Ascending aorta (tissue), 2 donors: ENCODE data around the gene LARP4B. TPM values are rescaled to one million over a fixed set of nuclear protein-coding genes. Genes with fewer than 3 reads are reported as not detected.

Experiments used
- DNase-seq, 2 donors: peaks; one replicate each; pipeline ENCODE4 v3.0.0-alpha.2; 2019; ENCODE audit warnings: low spot score in 2 of 2
- H3K27ac ChIP-seq, 2 donors: fragments of 200-600 bp; sonication (generic); one replicate each; pipeline ENCODE4 v1.5.1; 2016 to 2017; ENCODE audit warnings: mild to moderate bottlenecking in 1 of 2
- H3K27me3 ChIP-seq: fragments of 200-600 bp; sonication (generic); one replicate; pipeline ENCODE4 v1.5.1; 2017
- H3K36me3 ChIP-seq, 2 donors: fragments of 200-600 bp; sonication (generic); one replicate each; pipeline ENCODE4 v1.5.1; 2016
- H3K4me1 ChIP-seq, 2 donors: fragments of 200-600 bp; sonication (generic); one replicate each; pipeline ENCODE4 v1.5.1; 2016 to 2017; ENCODE audit warnings: mild to moderate bottlenecking in 1 of 2
- H3K4me3 ChIP-seq, 2 donors: fragments of 200-600 bp; sonication (generic); one replicate each; pipeline ENCODE4 v1.5.1; 2016 to 2017; ENCODE audit warnings: mild to moderate bottlenecking in 1 of 2
- H3K9me3 ChIP-seq, 2 donors: fragments of 200-600 bp; sonication (generic); one replicate each; pipeline ENCODE4 v1.5.1; 2016
- CTCF ChIP-seq, 3 experiments: fragments of 200-600 bp in 2 of 3; fragments of 450-650 bp in 1 of 3; sonication (generic) in 2 of 3; IDR thresholded peaks; one replicate each; pipeline ENCODE4 v1.5.1; 2016 to 2019; ENCODE audit warnings: antibody characterized with exemption in 3 of 3, mild to moderate bottlenecking in 1 of 3, moderate library complexity in 1 of 3
- intact Hi-C: fragments of 100-400 bp; cut with DNase I; formaldehyde crosslinking; loops from one replicate; pipeline ENCODE4 v1.15.1; 2023
- total RNA-seq: library from RNA; depleted of rRNA; stranded (reverse); fragments of >200 nt; gene quantifications from one replicate; pipeline ENCODE4 v1.1.0, GENCODE V29; 2016

The LARP4B gene
- total RNA-seq, 1 donor from 2014 or later = 31.6 TPM

GRCh38 chr10:947051-947450 is 15.5 kb upstream of the LARP4B start:
- Histone ChIP-seq H3K9me3 (no peaks in the 10 kb centered on the region), H3K4me1 (no peaks in the 10 kb centered on the region), H3K27me3 (no peaks in the 10 kb centered on the region), H3K36me3 (no peaks in the 10 kb centered on the region), H3K27ac (no peak overlapping the region), H3K4me3 (no peak overlapping the region)
- DNase-seq = no peak
- intact Hi-C loops = no loop called here
- no peak for TF ChIP-seq CTCF (IDR thresholded peaks at IDR 0.05)

GRCh38 chr10:945778-946177 is 14.3 kb upstream of the LARP4B start:
- Histone ChIP-seq H3K9me3 (no peaks in the 10 kb centered on the region), H3K4me3 (no peak overlapping the region), H3K36me3 (no peaks in the 10 kb centered on the region), H3K27ac (no peak overlapping the region), H3K27me3 (no peaks in the 10 kb centered on the region), H3K4me1 (no peaks in the 10 kb centered on the region)
- intact Hi-C loops = no loop called here
- TF ChIP-seq CTCF (IDR thresholded peaks at IDR 0.05) = no peak
- no peak for DNase-seq

- H3K9me3 ChIP-seq = no peaks in the 10 kb centered on the region
- TF ChIP-seq CTCF (IDR thresholded peaks at IDR 0.05) = no peak
- H3K36me3 ChIP-seq = no peaks in the 10 kb centered on the region
- H3K4me1 ChIP-seq = no peaks in the 10 kb centered on the region
- H3K4me3 ChIP-seq = no peak overlapping the region
- peak overlapping the region; percentile 16 to 34 for H3K27ac ChIP-seq
- no peaks in the 10 kb centered on the region for H3K27me3 ChIP-seq
- peak; percentile 51 to 81 for DNase-seq
- intact Hi-C loops = no loop called here
These were observed 12.7 kb upstream of the LARP4B start for GRCh38 chr10:944034-944831.

- Histone ChIP-seq H3K4me3 (no peak overlapping the region), H3K27ac (no peak overlapping the region), H3K9me3 (no peaks in the 10 kb centered on the region), H3K4me1 (no peaks in the 10 kb centered on the region), H3K36me3 (no peaks in the 10 kb centered on the region), H3K27me3 (no peaks in the 10 kb centered on the region)
- DNase-seq = no peak
- intact Hi-C loops = no loop called here
- TF ChIP-seq CTCF (IDR thresholded peaks at IDR 0.05) = no peak
These were observed 12.0 kb upstream of the LARP4B start for GRCh38 chr10:943334-944033.

GRCh38 chr10:938941-939678 is 7.6 kb upstream of the LARP4B start:
- H3K9me3 ChIP-seq = no peaks in the 10 kb centered on the region
- no peak for TF ChIP-seq CTCF (IDR thresholded peaks at IDR 0.05)
- no peak overlapping the region for H3K27ac ChIP-seq
- intact Hi-C loops = no loop called here
- no peak overlapping the region for H3K4me3 ChIP-seq
- no peak for DNase-seq
- H3K4me1 ChIP-seq = no peaks in the 10 kb centered on the region
- H3K27me3 ChIP-seq = no peaks in the 10 kb centered on the region
- H3K36me3 ChIP-seq = no peaks in the 10 kb centered on the region
